ENCODE data around the gene ALAS1. TPM values are rescaled to one million over a fixed set of nuclear protein-coding genes. Genes with fewer than 3 reads are reported as not detected.

The ALAS1 gene
- total RNA-seq, 2 experiments from 2014 or later, result 34.4 to 43.6 TPM

DNA sequence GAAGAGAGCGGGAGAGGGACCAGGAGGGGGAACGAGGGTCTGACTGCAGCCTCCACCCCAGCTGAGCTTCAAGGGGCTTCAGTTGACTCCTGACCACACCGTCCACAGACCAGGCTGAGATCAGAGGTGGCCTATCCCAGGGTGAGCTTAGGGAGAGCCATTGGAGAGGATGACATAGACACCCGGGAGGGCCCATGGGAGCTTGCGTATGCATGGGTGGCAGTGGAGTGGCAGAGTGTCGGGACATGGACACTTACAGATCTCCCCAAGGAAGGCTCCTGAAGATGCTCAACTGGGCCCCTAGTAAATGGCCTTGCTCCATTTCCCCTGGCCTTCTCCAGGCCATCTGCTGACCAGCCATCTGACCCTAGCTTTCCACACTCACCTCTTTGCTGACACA lies 12.6 kb upstream of the ALAS1 start:
- no peak overlapping the region for H2AFZ ChIP-seq (ENCODE audit: low read length)
- H3K27ac ChIP-seq (ENCODE audit: low read depth, low read length, poor library complexity, severe bottlenecking), result no peak overlapping the region
- no peaks in the 10 kb centered on the region for H3K9me3 ChIP-seq (ENCODE audit: low read length)
- CTCF ChIA-PET (ENCODE audit: unreplicated experiment), result interaction anchor here (0.9 kb wide), 1 partner anchor 11 kb away, joined by 3 read pairs; no protein-coding TSS in a partner anchor
- TF ChIP-seq, protein P1, sequence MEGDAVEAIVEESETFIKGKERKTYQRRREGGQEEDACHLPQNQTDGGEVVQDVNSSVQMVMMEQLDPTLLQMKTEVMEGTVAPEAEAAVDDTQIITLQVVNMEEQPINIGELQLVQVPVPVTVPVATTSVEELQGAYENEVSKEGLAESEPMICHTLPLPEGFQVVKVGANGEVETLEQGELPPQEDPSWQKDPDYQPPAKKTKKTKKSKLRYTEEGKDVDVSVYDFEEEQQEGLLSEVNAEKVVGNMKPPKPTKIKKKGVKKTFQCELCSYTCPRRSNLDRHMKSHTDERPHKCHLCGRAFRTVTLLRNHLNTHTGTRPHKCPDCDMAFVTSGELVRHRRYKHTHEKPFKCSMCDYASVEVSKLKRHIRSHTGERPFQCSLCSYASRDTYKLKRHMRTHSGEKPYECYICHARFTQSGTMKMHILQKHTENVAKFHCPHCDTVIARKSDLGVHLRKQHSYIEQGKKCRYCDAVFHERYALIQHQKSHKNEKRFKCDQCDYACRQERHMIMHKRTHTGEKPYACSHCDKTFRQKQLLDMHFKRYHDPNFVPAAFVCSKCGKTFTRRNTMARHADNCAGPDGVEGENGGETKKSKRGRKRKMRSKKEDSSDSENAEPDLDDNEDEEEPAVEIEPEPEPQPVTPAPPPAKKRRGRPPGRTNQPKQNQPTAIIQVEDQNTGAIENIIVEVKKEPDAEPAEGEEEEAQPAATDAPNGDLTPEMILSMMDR (conservative IDR thresholded peaks at IDR 0.05; ENCODE audit: low read length), result no peak
- no peak for TF ChIP-seq EZH2phosphoT487 (IDR thresholded peaks at IDR 0.05; ENCODE audit: borderline replicate concordance, low read depth, low read length)
- BruUV-seq (replicated peaks), result no TSS peak
- no peaks in the 10 kb centered on the region for H3K36me3 ChIP-seq (ENCODE audit: insufficient read depth, low read length)
- peaks cover 7% of the 10 kb centered on the region for H3K4me1 ChIP-seq (ENCODE audit: insufficient read depth, low read length, poor library complexity, severe bottlenecking)
- no peak for DNase-seq (ENCODE audit: low spot score)
- intact Hi-C loops (cut with micrococcal nuclease; ENCODE audit: unreplicated experiment), result no loop called here
- POLR2A ChIA-PET, result no interaction called here
- no peaks in the 10 kb centered on the region for H3K79me2 ChIP-seq (ENCODE audit: insufficient read depth, low read depth, low read length)
- H3K4me3 ChIP-seq (ENCODE audit: low read depth, low read length, poor library complexity, severe bottlenecking), result no peak overlapping the region
- no peak overlapping the region for H3K4me2 ChIP-seq (ENCODE audit: low read length)
- H4K20me1 ChIP-seq (ENCODE audit: insufficient read depth, low read length), result no peaks in the 10 kb centered on the region
- H3K9me2 ChIP-seq (ENCODE audit: insufficient read depth, low read length), result no peaks in the 10 kb centered on the region

DNA sequence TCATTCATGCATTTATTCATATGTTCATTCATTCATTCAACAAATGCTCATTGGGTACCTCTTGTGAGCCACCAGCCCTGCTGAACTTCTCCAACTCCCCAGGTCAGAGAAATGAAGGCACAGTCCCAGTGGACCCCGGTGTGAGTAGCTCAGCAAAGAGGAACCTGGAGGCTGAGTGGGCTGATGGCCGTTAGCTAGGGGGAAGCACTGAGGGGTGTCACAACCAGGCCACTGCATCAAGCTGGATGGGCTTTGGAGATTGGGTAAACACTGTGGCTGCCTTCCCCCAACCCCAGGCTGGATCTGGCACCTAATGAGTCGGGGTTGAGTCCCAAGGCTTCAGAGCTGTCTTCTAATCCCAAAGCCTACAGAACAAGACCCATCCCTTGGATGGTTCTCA lies 12.1 kb upstream of the ALAS1 start:
- Histone ChIP-seq H3K9me3 (ENCODE audit: low read length) (no peaks in the 10 kb centered on the region), H3K9me2 (ENCODE audit: insufficient read depth, low read length) (no peaks in the 10 kb centered on the region), H3K79me2 (ENCODE audit: insufficient read depth, low read depth, low read length) (no peaks in the 10 kb centered on the region), H3K4me2 (ENCODE audit: low read length) (no peak overlapping the region), H3K4me1 (ENCODE audit: insufficient read depth, low read length, poor library complexity, severe bottlenecking) (peaks cover 4% of the 10 kb centered on the region), H3K27ac (ENCODE audit: low read depth, low read length, poor library complexity, severe bottlenecking) (no peak overlapping the region), H3K4me3 (ENCODE audit: low read depth, low read length, poor library complexity, severe bottlenecking) (no peak overlapping the region), H3K36me3 (ENCODE audit: insufficient read depth, low read length) (no peaks in the 10 kb centered on the region), H2AFZ (ENCODE audit: low read length) (no peak overlapping the region), H4K20me1 (ENCODE audit: insufficient read depth, low read length) (no peaks in the 10 kb centered on the region)
- POLR2A ChIA-PET, result no interaction called here
- DNase-seq (ENCODE audit: low spot score), result no peak
- intact Hi-C loops (cut with micrococcal nuclease; ENCODE audit: unreplicated experiment), result no loop called here
- CTCF ChIA-PET (ENCODE audit: unreplicated experiment), result interaction anchor here (0.9 kb wide), 1 partner anchor 11 kb away, joined by 3 read pairs; no protein-coding TSS in a partner anchor
- TF ChIP-seq, protein P1 (conservative IDR thresholded peaks at IDR 0.05; ENCODE audit: low read length), result no peak
- TF ChIP-seq EZH2phosphoT487 (IDR thresholded peaks at IDR 0.05; ENCODE audit: borderline replicate concordance, low read depth, low read length), result no peak
- no TSS peak for BruUV-seq (replicated peaks)

DNA sequence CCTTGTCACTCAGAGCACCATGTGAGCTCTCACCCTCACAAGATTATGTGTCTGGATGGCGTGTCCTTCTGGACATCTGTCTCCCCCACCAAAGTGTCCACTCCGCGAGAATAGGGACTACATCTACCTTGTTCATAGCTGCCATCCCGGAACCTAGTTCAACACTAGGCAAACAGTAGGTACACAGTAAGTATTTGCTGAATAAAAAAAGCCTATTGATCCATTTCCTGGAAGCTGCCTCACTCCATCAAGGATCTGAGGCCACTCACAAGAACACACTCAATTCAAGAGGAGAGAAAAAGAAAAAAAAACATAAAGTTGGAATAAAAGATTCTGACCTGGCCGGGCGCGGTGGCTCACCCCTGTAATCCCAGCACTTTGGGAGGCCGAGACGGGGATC lies 11.2 kb upstream of the ALAS1 start:
- TF ChIP-seq EZH2phosphoT487 (IDR thresholded peaks at IDR 0.05; ENCODE audit: borderline replicate concordance, low read depth, low read length), result no peak
- TF ChIP-seq, protein P1 (conservative IDR thresholded peaks at IDR 0.05; ENCODE audit: low read length), result no peak
- Histone ChIP-seq H3K4me1 (ENCODE audit: insufficient read depth, low read length, poor library complexity, severe bottlenecking) (no peaks in the 10 kb centered on the region), H3K4me2 (ENCODE audit: low read length) (no peak overlapping the region), H4K20me1 (ENCODE audit: insufficient read depth, low read length) (no peaks in the 10 kb centered on the region), H3K27ac (ENCODE audit: low read depth, low read length, poor library complexity, severe bottlenecking) (no peak overlapping the region), H3K4me3 (ENCODE audit: low read depth, low read length, poor library complexity, severe bottlenecking) (no peak overlapping the region), H3K9me3 (ENCODE audit: low read length) (no peaks in the 10 kb centered on the region), H3K36me3 (ENCODE audit: insufficient read depth, low read length) (no peaks in the 10 kb centered on the region), H3K79me2 (ENCODE audit: insufficient read depth, low read depth, low read length) (no peaks in the 10 kb centered on the region), H2AFZ (ENCODE audit: low read length) (no peak overlapping the region), H3K9me2 (ENCODE audit: insufficient read depth, low read length) (no peaks in the 10 kb centered on the region)
- no peak for DNase-seq (ENCODE audit: low spot score)
- CTCF ChIA-PET (ENCODE audit: unreplicated experiment), result no interaction called here
- intact Hi-C loops (cut with micrococcal nuclease; ENCODE audit: unreplicated experiment), result no loop called here
- no TSS peak for BruUV-seq (replicated peaks)
- POLR2A ChIA-PET, result interaction anchor here (0.7 kb wide), 1 partner anchor 1271 kb away, joined by 5 read pairs; no protein-coding TSS in a partner anchor

All from OCI-LY7 (cell line).